Measurements from ENCODE around the gene CDH20.

GRCh38 chr18:61541673-61542072 lies 208.4 kb downstream of the CDH20 start:
- TF ChIP-seq, protein P1, sequence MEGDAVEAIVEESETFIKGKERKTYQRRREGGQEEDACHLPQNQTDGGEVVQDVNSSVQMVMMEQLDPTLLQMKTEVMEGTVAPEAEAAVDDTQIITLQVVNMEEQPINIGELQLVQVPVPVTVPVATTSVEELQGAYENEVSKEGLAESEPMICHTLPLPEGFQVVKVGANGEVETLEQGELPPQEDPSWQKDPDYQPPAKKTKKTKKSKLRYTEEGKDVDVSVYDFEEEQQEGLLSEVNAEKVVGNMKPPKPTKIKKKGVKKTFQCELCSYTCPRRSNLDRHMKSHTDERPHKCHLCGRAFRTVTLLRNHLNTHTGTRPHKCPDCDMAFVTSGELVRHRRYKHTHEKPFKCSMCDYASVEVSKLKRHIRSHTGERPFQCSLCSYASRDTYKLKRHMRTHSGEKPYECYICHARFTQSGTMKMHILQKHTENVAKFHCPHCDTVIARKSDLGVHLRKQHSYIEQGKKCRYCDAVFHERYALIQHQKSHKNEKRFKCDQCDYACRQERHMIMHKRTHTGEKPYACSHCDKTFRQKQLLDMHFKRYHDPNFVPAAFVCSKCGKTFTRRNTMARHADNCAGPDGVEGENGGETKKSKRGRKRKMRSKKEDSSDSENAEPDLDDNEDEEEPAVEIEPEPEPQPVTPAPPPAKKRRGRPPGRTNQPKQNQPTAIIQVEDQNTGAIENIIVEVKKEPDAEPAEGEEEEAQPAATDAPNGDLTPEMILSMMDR (IDR thresholded peaks at IDR 0.05; ENCODE audit: low read depth, low read length): no peak
- TF ChIP-seq POLR2A (IDR thresholded peaks at IDR 0.05; ENCODE audit: extremely low read depth, insufficient read length): no peak
- TF ChIP-seq, protein P2, sequence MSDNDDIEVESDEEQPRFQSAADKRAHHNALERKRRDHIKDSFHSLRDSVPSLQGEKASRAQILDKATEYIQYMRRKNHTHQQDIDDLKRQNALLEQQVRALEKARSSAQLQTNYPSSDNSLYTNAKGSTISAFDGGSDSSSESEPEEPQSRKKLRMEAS (IDR thresholded peaks at IDR 0.05; ENCODE audit: low read depth, low read length): no peak
